Body of pancreas (tissue), 4 donors: ENCODE measurements around the gene MVB12B. TPM values are rescaled to one million over a fixed set of nuclear protein-coding genes. Genes with fewer than 3 reads are reported as not detected.

Source experiments
- ATAC-seq: fragments of 150-250 bp; one replicate; pipeline ENCODE4 v1.9.1; 2016
- DNase-seq, 4 donors: peaks; one replicate each; pipeline ENCODE4 v3.0.0-alpha.2; 2019
- H3K27ac ChIP-seq, 4 donors: fragments of 200-600 bp; sonication (generic); 1 replicate in 3 of 4; 2 replicates in 1 of 4; pipeline versions ENCODE4 v1.5.1 to v1.6.1; 2016 to 2019; ENCODE audit warnings: mild to moderate bottlenecking in 1 of 4, mixed read lengths in 1 of 4, moderate library complexity in 1 of 4
- H3K27me3 ChIP-seq, 2 donors: fragments of 200-600 bp; sonication (generic); one replicate each; pipeline ENCODE4 v1.6.0; 2016; ENCODE audit warnings: mild to moderate bottlenecking in 1 of 2
- H3K36me3 ChIP-seq, 2 donors: fragments of 200-600 bp; sonication (generic); replicated peaks in 1 of 2; 2 replicates each; pipeline ENCODE4 v1.5.1; 2016; ENCODE audit warnings: low read depth in 2 of 2; ENCODE audit not compliant: insufficient read depth in 1 of 2
- H3K4me1 ChIP-seq: fragments of 200-600 bp; sonication (generic); one replicate; pipeline ENCODE4 v1.6.0; 2016
- H3K4me3 ChIP-seq, 2 donors: fragments of 200-600 bp; sonication (generic); 1 replicate in 1 of 2; 2 replicates in 1 of 2; pipeline ENCODE4 v1.5.1; 2016 to 2019
- H3K9me3 ChIP-seq, 3 donors: fragments of 200-600 bp; sonication (generic); 1 replicate in 2 of 3; 2 replicates in 1 of 3; pipeline ENCODE4 v1.5.1; 2016
- CTCF ChIP-seq, 7 experiments: fragments of 450-650 bp in 4 of 7; fragments of 200-600 bp in 3 of 7; sonication (generic) in 3 of 7; IDR thresholded peaks; one replicate each; pipeline ENCODE4 v1.5.1; 2016 to 2019; ENCODE audit warnings: antibody characterized with exemption in 7 of 7
- POLR2A ChIP-seq, 3 donors: fragments of 450-650 bp; IDR thresholded peaks; one replicate each; pipeline ENCODE4 v1.6.1; 2016; ENCODE audit warnings: antibody characterized with exemption in 3 of 3, mild to moderate bottlenecking in 2 of 3
- WGBS, 2 donors: methylation state at CpG; one replicate each; pipeline ENCODE4 v1.1.5; 2017; 5-methylcytosine and 5-hydroxymethylcytosine counted together
- intact Hi-C: fragments of 100-400 bp; cut with DNase I; formaldehyde crosslinking; loops from one replicate; pipeline ENCODE4 v1.15.1; 2023
- total RNA-seq, 2 donors: library from RNA; depleted of rRNA; stranded (reverse); fragments of >200 nt; gene quantifications; one replicate each; pipeline ENCODE4 v1.1.0, GENCODE V29; 2016

MVB12B gene
- total RNA-seq, 2 donors from 2014 or later = 5.2 to 9.9 TPM

DNA sequence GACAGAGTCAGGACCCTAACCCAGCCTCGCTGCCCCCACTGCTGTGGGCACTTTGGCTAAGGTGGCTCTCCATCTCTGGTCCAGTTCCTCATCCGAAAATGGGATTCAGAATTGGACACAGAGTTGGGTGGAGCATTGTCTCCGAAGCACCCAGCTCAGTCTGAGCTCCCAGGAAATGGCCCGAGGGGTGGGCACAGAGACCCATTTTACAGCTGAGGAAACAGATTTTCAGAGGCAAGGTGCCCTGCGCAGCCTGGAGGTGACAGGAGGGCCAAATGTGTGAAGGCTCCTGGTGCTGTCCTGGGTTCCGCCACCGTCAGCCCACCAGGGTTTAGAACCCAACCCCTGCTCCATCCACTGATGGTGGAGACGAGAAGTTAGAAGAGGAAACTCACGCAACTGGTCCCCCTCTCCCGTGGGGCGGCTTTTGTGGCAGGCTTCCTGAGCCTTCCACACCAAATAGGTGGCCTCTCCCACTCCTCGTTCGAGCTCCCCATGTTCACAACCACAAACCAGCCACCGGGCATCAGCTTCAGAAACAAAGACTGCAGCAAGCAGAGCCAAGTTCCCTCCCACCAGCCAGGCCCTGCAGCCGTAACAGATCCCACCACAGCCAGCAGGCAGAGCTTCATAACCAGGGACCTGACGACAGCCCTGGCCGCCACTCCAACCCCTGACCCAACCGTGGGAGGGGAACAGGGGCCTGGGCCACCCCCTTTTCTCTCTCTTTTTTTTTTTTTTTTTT is 196.2 kb downstream of the MVB12B start:
- WGBS, 2 donors = 48 to 56% methylated on average over 9 to 18 of the region's 18 CpGs

DNA sequence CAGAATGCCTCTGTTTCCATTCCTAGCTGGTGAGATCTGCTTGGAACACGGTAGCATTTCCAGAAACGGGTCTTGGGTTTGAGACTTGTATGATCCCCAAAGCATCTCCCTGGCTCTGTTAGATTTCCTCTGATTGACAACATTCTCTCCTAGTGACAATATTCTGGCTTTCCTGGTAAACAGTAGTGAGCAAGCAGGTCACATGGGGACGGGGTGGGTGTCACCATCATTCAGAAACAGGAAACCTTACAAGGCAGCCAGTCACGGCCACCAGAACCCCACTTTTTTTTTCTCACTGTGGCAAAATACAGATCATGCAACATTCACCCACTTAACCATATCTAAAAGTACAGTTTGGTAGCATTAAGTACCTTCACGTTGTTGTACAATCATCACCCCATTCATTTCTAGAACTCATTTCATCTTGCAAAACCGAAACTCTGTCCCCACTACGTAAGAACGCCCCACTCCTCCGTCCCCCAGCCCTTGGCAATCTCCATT is 197.0 kb downstream of the MVB12B start:
- Histone ChIP-seq H3K9me3 (no peaks in the 10 kb centered on the region), H3K27ac (no peak overlapping the region), H3K4me3 (no peak overlapping the region), H3K27me3 (peaks cover 0 to 11% of the 10 kb centered on the region in 2 donors), H3K4me1 (no peaks in the 10 kb centered on the region), H3K36me3 (no peaks in the 10 kb centered on the region)
- TF ChIP-seq POLR2A (IDR thresholded peaks at IDR 0.05) (no peak), CTCF (IDR thresholded peaks at IDR 0.05) (no peak)
- 43 to 50% methylated on average over 9 of the region's 9 CpGs for WGBS, 2 donors
- ATAC-seq (no peak), DNase-seq (peak in 1 of 4 donors; percentile 26)
- intact Hi-C loops = no loop called here

More for the DNA sequence above, 196.2 kb downstream of the MVB12B start:
- ATAC-seq (no peak), DNase-seq (no peak)
- peaks cover 0 to 11% of the 10 kb centered on the region in 2 donors for H3K27me3 ChIP-seq
- no peaks in the 10 kb centered on the region for H3K36me3 ChIP-seq
- H3K27ac ChIP-seq = no peak overlapping the region
- no peak overlapping the region for H3K4me3 ChIP-seq
- intact Hi-C loops = no loop called here
- no peaks in the 10 kb centered on the region for H3K4me1 ChIP-seq
- no peak for TF ChIP-seq CTCF (IDR thresholded peaks at IDR 0.05)
- no peak for TF ChIP-seq POLR2A (IDR thresholded peaks at IDR 0.05)
- no peaks in the 10 kb centered on the region for H3K9me3 ChIP-seq

GRCh38 chr9:126524353-126525077 is 197.9 kb downstream of the MVB12B start:
- intact Hi-C loops = no loop called here
- Histone ChIP-seq H3K4me3 (no peak overlapping the region), H3K27me3 (peaks cover 0 to 9% of the 10 kb centered on the region in 2 donors)

More at GRCh38 chr9:126524353-126525077, 197.9 kb downstream of the MVB12B start:
- no peak for ATAC-seq
- no peak for DNase-seq
- H3K36me3 ChIP-seq = no peaks in the 10 kb centered on the region
- no peak overlapping the region for H3K27ac ChIP-seq
- WGBS, 2 donors = 59 to 62% methylated on average over 9 to 13 of the region's 13 CpGs
- TF ChIP-seq POLR2A (IDR thresholded peaks at IDR 0.05) (no peak), CTCF (IDR thresholded peaks at IDR 0.05) (no peak)
- H3K9me3 ChIP-seq = no peaks in the 10 kb centered on the region
- H3K4me1 ChIP-seq = no peaks in the 10 kb centered on the region
